Mesendoderm (in vitro differentiated cells): ENCODE results near the gene STX2.

Experiments
- DNase-seq: peaks from one replicate; pipeline ENCODE4 v3.0.0; 2013
- H2AK5ac ChIP-seq: 2 replicates; pipeline ENCODE4 v1.6.1; 2013; ENCODE audit warnings: low read length, inconsistent platforms
- H2BK120ac ChIP-seq: 2 replicates; pipeline ENCODE4 v1.6.1; 2013; ENCODE audit warnings: low read depth, mild to moderate bottlenecking, low read length, moderate library complexity, mixed read lengths
- H2BK15ac ChIP-seq: replicated peaks from 2 replicates; pipeline ENCODE4 v1.6.1; 2013; ENCODE audit warnings: low read depth, mild to moderate bottlenecking, moderate library complexity
- H2BK5ac ChIP-seq: 2 replicates; pipeline ENCODE4 v1.6.1; 2013; ENCODE audit warnings: low read length, inconsistent platforms
- H3K18ac ChIP-seq: 2 replicates; pipeline ENCODE4 v1.6.1; 2013; ENCODE audit warnings: mild to moderate bottlenecking, low read length, mixed read lengths
- H3K23ac ChIP-seq: one replicate; pipeline ENCODE4 v1.6.1; 2013; ENCODE audit warnings: low read length
- H3K27ac ChIP-seq: 2 replicates; pipeline ENCODE4 v1.5.1; 2013; ENCODE audit warnings: low read depth, mild to moderate bottlenecking, inconsistent platforms, low read length, moderate library complexity
- H3K27me3 ChIP-seq: 2 replicates; pipeline ENCODE4 v1.6.1; 2013; ENCODE audit warnings: low read length, control low read depth, mild to moderate bottlenecking, inconsistent platforms; ENCODE audit not compliant: insufficient read depth, poor library complexity
- H3K36me3 ChIP-seq: 2 replicates; pipeline ENCODE4 v1.6.1; 2013; ENCODE audit warnings: low read length, inconsistent platforms; ENCODE audit not compliant: control insufficient read depth, insufficient read depth
- H3K4ac ChIP-seq: one replicate; pipeline ENCODE4 v1.6.1; 2013; ENCODE audit warnings: low read depth, mild to moderate bottlenecking, low read length, moderate library complexity
- H3K4me1 ChIP-seq: 2 replicates; pipeline ENCODE4 v1.6.1; 2013; ENCODE audit warnings: low read depth, low read length, inconsistent platforms; ENCODE audit not compliant: control insufficient read depth
- H3K4me2 ChIP-seq: 2 replicates; pipeline ENCODE4 v1.6.1; 2013; ENCODE audit warnings: low read length
- H3K4me3 ChIP-seq: 2 replicates; pipeline ENCODE4 v1.5.1; 2013; ENCODE audit warnings: mild to moderate bottlenecking, low read length
- H3K56ac ChIP-seq: one replicate; pipeline ENCODE4 v1.6.1; 2013; ENCODE audit warnings: low read length
- H3K79me1 ChIP-seq: 2 replicates; pipeline ENCODE4 v1.6.1; 2013; ENCODE audit warnings: low read length, inconsistent platforms
- H3K79me2 ChIP-seq: 2 replicates; pipeline ENCODE4 v1.6.1; 2013; ENCODE audit warnings: mild to moderate bottlenecking, low read length; ENCODE audit not compliant: control insufficient read depth, insufficient read depth
- H3K9ac ChIP-seq: 2 replicates; pipeline ENCODE4 v1.6.1; 2013; ENCODE audit warnings: low read length, inconsistent platforms
- H4K5ac ChIP-seq: one replicate; pipeline ENCODE4 v1.6.1; 2013; ENCODE audit warnings: low read length
- H4K8ac ChIP-seq: one replicate; pipeline ENCODE4 v1.6.1; 2013; ENCODE audit warnings: low read depth, mild to moderate bottlenecking, control low read depth, low read length, moderate library complexity
- WGBS: extraction: QIAGEN DNeasy Blood & Tissue Kit; methylation state at CpG from one replicate; pipeline ENCODE4 v1.1.7; 2013; ENCODE audit warnings: low lambda C conversion rate, missing lambda C conversion rate; ENCODE audit not compliant: insufficient coverage; ENCODE audit errors: extremely low coverage; 5-methylcytosine and 5-hydroxymethylcytosine counted together

Gene STX2

DNA sequence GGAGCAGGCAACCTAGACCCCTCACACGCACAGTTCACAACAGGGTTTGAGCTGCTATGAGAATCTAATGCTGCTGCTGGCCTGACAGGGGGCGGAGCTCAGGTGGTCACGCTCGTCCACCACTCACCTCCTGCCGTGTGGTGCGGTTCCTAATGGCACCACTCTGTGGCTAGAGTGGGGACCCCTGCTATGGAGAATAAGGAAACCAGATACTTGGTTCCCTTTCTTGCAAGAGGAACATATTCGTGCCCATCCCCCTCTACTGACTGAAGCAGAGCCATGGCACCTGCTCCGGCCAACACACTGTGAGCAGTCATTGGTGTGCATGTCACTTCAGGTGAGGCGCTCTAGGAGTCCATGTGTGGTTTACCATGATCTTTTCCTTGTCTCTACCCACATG, 92.5 kb downstream of the STX2 start:
- no peaks in the 10 kb centered on the region for H3K27me3 ChIP-seq
- no peak overlapping the region for H2AK5ac ChIP-seq
- H3K4me1 ChIP-seq = peaks cover 4% of the 10 kb centered on the region
- H3K9ac ChIP-seq = no peak overlapping the region
- no peak overlapping the region for H3K23ac ChIP-seq
- no peak for DNase-seq
- no peak overlapping the region for H3K56ac ChIP-seq
- no peak overlapping the region for H3K4ac ChIP-seq
- H3K27ac ChIP-seq = no peak overlapping the region
- no peak overlapping the region for H2BK120ac ChIP-seq
- H4K5ac ChIP-seq = no peak overlapping the region
- WGBS = no CpG with 5 or more reads among the region's 9 CpGs
- H3K79me1 ChIP-seq = no peaks in the 10 kb centered on the region
- H4K8ac ChIP-seq = no peak overlapping the region
- H2BK5ac ChIP-seq = no peak overlapping the region
- H3K36me3 ChIP-seq = no peaks in the 10 kb centered on the region
- no peaks in the 10 kb centered on the region for H3K79me2 ChIP-seq
- no peak overlapping the region for H2BK15ac ChIP-seq
- H3K4me3 ChIP-seq = no peak overlapping the region
- H3K18ac ChIP-seq = no peak overlapping the region
- H3K4me2 ChIP-seq = no peak overlapping the region

DNA sequence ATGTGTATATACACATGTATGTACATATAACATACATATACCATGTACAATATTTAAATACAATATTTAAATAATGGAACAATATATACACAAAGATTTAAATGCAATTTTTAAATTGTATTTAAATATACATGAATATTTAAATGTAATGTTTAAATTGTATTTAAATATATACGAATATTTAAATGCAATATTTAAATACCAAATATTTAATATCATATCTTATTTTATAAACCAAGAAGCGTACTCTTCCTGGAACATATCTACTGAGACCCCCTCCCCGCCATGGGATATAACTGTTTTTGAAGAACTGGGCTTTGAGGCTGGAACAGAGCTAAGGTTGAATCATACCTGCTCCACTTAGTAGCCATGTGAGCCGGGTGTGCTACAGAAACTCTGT, 93.1 kb downstream of the STX2 start:
- H3K23ac ChIP-seq = no peak overlapping the region
- no peaks in the 10 kb centered on the region for H3K27me3 ChIP-seq
- H3K36me3 ChIP-seq = no peaks in the 10 kb centered on the region
- H3K4me3 ChIP-seq = no peak overlapping the region
- no peak overlapping the region for H2BK5ac ChIP-seq
- H3K18ac ChIP-seq = no peak overlapping the region
- WGBS = 92% methylated on average over 2 of the region's 4 CpGs
- no peak overlapping the region for H3K4ac ChIP-seq
- no peak overlapping the region for H2BK120ac ChIP-seq
- H3K79me2 ChIP-seq = no peaks in the 10 kb centered on the region
- no peaks in the 10 kb centered on the region for H3K79me1 ChIP-seq
- H3K56ac ChIP-seq = no peak overlapping the region
- no peak overlapping the region for H4K8ac ChIP-seq
- H3K4me2 ChIP-seq = no peak overlapping the region
- H2BK15ac ChIP-seq = no peak overlapping the region
- H3K9ac ChIP-seq = no peak overlapping the region
- H4K5ac ChIP-seq = no peak overlapping the region
- H3K4me1 ChIP-seq = peaks cover 4% of the 10 kb centered on the region
- DNase-seq = no peak
- no peak overlapping the region for H3K27ac ChIP-seq
- H2AK5ac ChIP-seq = no peak overlapping the region

DNA sequence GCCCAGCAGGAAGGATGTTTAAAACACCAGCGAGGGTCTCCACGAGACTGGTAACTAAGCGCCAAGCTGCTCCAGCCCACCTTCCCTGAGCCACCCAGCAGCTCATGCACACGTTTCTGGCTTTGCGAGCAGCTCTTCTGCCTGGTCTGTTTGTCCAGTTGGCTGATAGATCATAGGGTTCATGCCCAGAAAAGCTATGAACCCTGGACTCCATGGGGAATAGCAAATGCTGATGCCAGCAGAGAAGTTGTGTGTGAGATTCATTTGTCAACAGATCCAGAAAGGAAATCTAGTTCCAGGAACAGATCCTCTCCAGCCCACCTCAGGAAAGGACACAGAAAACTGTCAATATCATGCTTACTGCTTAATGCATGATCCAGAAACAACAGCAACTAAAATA, 94.8 kb downstream of the STX2 start:
- H3K18ac ChIP-seq = no peak overlapping the region
- H2BK120ac ChIP-seq = no peak overlapping the region
- no peak overlapping the region for H3K23ac ChIP-seq
- no peak overlapping the region for H2AK5ac ChIP-seq
- no peaks in the 10 kb centered on the region for H3K79me1 ChIP-seq
- no peak overlapping the region for H4K5ac ChIP-seq
- no peak overlapping the region for H3K9ac ChIP-seq
- no peaks in the 10 kb centered on the region for H3K79me2 ChIP-seq
- H3K4me2 ChIP-seq = no peak overlapping the region
- no peak overlapping the region for H3K27ac ChIP-seq
- no peaks in the 10 kb centered on the region for H3K27me3 ChIP-seq
- DNase-seq = no peak
- no peak overlapping the region for H4K8ac ChIP-seq
- H3K4me3 ChIP-seq = no peak overlapping the region
- H2BK5ac ChIP-seq = no peak overlapping the region
- WGBS = no CpG with 5 or more reads among the region's 5 CpGs
- no peaks in the 10 kb centered on the region for H3K36me3 ChIP-seq
- no peak overlapping the region for H3K56ac ChIP-seq
- H2BK15ac ChIP-seq = no peak overlapping the region
- peaks cover 4% of the 10 kb centered on the region for H3K4me1 ChIP-seq
- H3K4ac ChIP-seq = no peak overlapping the region

DNA sequence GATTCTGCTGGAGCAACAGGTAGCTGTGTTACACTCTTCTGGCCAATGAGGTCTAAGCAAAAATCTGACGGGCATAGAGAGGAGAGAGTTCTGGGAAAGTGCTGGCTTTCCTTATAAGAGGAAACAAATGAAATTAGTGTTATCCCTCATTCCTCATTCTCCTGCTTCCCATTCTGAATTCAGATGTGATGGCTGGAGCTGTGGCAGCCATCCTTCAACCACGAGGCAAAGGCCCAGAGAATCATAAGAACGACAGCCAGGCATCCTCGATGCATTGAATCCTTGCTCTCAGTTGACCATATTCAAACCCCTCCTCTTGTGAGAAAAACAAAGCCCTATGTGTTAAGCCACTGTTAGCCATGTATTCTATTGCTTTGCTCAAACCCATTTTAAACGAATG, 95.4 kb downstream of the STX2 start:
- Histone ChIP-seq H3K27me3 (no peaks in the 10 kb centered on the region), H3K4ac (no peak overlapping the region), H2BK120ac (no peak overlapping the region), H2BK5ac (no peak overlapping the region), H3K4me1 (peaks cover 4% of the 10 kb centered on the region), H3K79me2 (no peaks in the 10 kb centered on the region), H3K23ac (no peak overlapping the region), H2BK15ac (no peak overlapping the region), H3K56ac (no peak overlapping the region), H2AK5ac (no peak overlapping the region), H4K5ac (no peak overlapping the region), H3K4me3 (no peak overlapping the region), H3K4me2 (no peak overlapping the region), H3K36me3 (no peaks in the 10 kb centered on the region), H3K79me1 (no peaks in the 10 kb centered on the region), H3K18ac (no peak overlapping the region), H3K9ac (no peak overlapping the region), H3K27ac (no peak overlapping the region), H4K8ac (no peak overlapping the region)
- WGBS = no CpG with 5 or more reads among the region's 5 CpGs
- DNase-seq = no peak

DNA sequence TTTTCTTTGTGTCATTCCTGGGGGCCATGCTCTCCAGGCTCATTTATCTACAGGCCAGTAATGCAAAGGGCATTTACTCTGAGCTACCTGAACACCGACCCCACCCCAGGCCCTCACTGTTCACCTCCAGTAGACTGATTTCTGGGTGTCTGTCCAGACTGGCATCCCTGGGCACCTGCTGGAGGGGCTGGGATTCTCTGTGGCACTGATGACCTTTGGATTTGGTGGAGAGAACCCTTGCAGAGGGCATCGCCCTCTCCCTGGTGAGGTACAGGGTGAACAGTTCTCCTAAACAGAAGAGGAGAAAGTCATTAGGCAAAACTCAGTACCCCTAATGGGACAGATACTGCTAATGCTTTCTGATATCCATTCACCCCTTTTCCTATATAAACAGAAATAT, 95.9 kb downstream of the STX2 start:
- Histone ChIP-seq H3K79me2 (no peaks in the 10 kb centered on the region), H2AK5ac (no peak overlapping the region), H2BK15ac (no peak overlapping the region), H3K27ac (no peak overlapping the region), H4K8ac (no peak overlapping the region), H3K27me3 (no peaks in the 10 kb centered on the region), H3K18ac (no peak overlapping the region), H2BK5ac (no peak overlapping the region), H3K23ac (no peak overlapping the region), H2BK120ac (no peak overlapping the region), H3K4me2 (no peak overlapping the region), H3K9ac (no peak overlapping the region), H3K36me3 (no peaks in the 10 kb centered on the region), H3K56ac (no peak overlapping the region), H3K4me3 (no peak overlapping the region), H4K5ac (no peak overlapping the region), H3K79me1 (no peaks in the 10 kb centered on the region), H3K4ac (no peak overlapping the region), H3K4me1 (peaks cover 4% of the 10 kb centered on the region)
- WGBS = no CpG with 5 or more reads among the region's 2 CpGs
- no peak for DNase-seq

DNA sequence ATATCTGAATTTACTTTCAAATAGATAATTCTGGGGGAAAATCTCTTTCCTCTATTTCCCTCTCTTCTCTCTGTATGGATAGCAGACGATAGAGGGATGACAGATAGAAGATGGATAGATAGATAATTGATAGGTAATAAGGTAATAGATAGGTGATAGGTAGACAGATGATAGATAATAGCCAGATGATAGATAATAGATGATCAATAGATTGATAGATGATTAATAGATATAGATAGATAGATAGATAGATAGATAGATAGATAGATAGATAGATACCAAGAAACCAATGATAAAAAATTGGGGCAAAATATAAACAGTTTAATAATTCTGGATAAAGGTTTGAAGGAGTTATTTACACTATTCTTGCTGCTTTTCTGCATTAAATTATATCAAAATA, 96.3 kb downstream of the STX2 start:
- no peak for DNase-seq
- Histone ChIP-seq H3K4me3 (no peak overlapping the region), H3K56ac (no peak overlapping the region), H3K4me1 (peaks cover 1% of the 10 kb centered on the region), H3K79me1 (no peaks in the 10 kb centered on the region), H3K23ac (no peak overlapping the region), H2BK15ac (no peak overlapping the region), H3K27ac (no peak overlapping the region), H4K5ac (no peak overlapping the region), H3K36me3 (no peaks in the 10 kb centered on the region), H4K8ac (no peak overlapping the region), H2AK5ac (no peak overlapping the region), H3K4me2 (no peak overlapping the region), H3K27me3 (no peaks in the 10 kb centered on the region), H3K18ac (no peak overlapping the region), H3K4ac (no peak overlapping the region), H2BK5ac (no peak overlapping the region), H2BK120ac (no peak overlapping the region), H3K9ac (no peak overlapping the region), H3K79me2 (no peaks in the 10 kb centered on the region)
- WGBS = 100% methylated on average over 1 of the region's 1 CpG
